Measurements from ENCODE around the gene IGLL1. TPM values are rescaled to one million over a fixed set of nuclear protein-coding genes. Genes with fewer than 3 reads are reported as not detected.

Gene IGLL1
- total RNA-seq, 2 experiments from 2014 or later, result not detected

DNA sequence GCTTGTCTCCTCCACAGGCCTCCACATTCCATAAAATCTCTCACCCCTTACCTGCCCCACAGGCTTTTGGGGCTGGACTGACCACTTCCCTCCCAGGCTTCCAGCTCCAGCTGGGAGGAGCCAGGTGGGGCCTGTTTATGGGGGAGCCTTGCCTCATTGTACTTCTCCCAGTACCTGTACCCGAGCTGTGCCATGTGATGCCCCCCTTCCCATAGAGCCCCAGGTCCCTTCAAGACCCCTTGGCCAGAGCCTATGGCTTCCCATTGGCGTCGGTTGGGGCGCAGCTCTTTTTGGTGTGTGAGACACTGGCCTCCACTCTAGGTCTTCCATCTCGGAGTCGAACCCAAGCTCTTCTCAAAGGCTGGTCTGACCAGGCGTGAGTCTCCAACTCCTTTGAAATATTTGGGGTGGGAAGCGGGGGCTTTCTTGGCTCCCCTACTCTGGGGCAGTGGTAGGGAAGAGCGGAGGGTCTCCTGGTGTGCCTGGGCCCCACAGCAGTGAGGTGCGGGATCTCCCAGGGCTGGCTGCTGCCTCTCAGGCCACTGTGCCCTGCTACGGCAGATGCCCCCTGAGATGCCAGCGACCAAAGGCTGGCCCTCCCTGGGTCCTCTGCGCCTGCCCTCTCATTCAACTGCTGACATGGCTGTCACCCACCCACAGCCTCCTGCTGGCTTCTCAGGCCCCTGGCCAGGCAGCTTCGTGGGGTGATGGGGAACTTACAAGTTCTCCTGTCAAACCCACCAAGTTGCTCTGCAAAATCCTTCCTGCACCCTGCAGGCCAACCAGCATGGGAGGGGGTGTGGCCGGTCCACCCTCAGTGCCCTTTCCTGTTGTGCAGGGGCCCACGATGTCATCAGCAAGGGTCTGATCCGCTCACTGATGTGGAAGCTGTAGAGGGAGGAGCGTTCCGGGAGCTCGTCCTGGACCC is 26.4 kb upstream of the IGLL1 start:
- TF ChIP-seq EZH2phosphoT487 (IDR thresholded peaks at IDR 0.05; ENCODE audit: borderline replicate concordance, low read depth, low read length), result no peak
- TF ChIP-seq, protein P1, sequence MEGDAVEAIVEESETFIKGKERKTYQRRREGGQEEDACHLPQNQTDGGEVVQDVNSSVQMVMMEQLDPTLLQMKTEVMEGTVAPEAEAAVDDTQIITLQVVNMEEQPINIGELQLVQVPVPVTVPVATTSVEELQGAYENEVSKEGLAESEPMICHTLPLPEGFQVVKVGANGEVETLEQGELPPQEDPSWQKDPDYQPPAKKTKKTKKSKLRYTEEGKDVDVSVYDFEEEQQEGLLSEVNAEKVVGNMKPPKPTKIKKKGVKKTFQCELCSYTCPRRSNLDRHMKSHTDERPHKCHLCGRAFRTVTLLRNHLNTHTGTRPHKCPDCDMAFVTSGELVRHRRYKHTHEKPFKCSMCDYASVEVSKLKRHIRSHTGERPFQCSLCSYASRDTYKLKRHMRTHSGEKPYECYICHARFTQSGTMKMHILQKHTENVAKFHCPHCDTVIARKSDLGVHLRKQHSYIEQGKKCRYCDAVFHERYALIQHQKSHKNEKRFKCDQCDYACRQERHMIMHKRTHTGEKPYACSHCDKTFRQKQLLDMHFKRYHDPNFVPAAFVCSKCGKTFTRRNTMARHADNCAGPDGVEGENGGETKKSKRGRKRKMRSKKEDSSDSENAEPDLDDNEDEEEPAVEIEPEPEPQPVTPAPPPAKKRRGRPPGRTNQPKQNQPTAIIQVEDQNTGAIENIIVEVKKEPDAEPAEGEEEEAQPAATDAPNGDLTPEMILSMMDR (conservative IDR thresholded peaks at IDR 0.05; ENCODE audit: low read length), result no peak
- POLR2A ChIA-PET, result no interaction called here
- BruUV-seq (replicated peaks), result no TSS peak
- H3K4me3 ChIP-seq (ENCODE audit: low read depth, low read length, poor library complexity, severe bottlenecking), result no peak overlapping the region
- CTCF ChIA-PET (ENCODE audit: unreplicated experiment), result no interaction called here
- H2AFZ ChIP-seq (ENCODE audit: low read length), result no peak overlapping the region
- H4K20me1 ChIP-seq (ENCODE audit: insufficient read depth, low read length), result no peaks in the 10 kb centered on the region
- no peaks in the 10 kb centered on the region for H3K9me2 ChIP-seq (ENCODE audit: insufficient read depth, low read length)
- no peaks in the 10 kb centered on the region for H3K36me3 ChIP-seq (ENCODE audit: insufficient read depth, low read length)
- H3K27ac ChIP-seq (ENCODE audit: low read depth, low read length, poor library complexity, severe bottlenecking), result no peak overlapping the region
- no peak overlapping the region for H3K4me2 ChIP-seq (ENCODE audit: low read length)
- H3K4me1 ChIP-seq (ENCODE audit: insufficient read depth, low read length, poor library complexity, severe bottlenecking), result no peaks in the 10 kb centered on the region
- H3K9me3 ChIP-seq (ENCODE audit: low read length), result no peaks in the 10 kb centered on the region
- intact Hi-C loops (cut with micrococcal nuclease; ENCODE audit: unreplicated experiment), result no loop called here
- H3K79me2 ChIP-seq (ENCODE audit: insufficient read depth, low read depth, low read length), result no peaks in the 10 kb centered on the region
- no peak for DNase-seq (ENCODE audit: low spot score)

- H3K27ac ChIP-seq (ENCODE audit: low read depth, low read length, poor library complexity, severe bottlenecking), result no peak overlapping the region
- no peak overlapping the region for H3K4me3 ChIP-seq (ENCODE audit: low read depth, low read length, poor library complexity, severe bottlenecking)
- H2AFZ ChIP-seq (ENCODE audit: low read length), result no peak overlapping the region
- no peaks in the 10 kb centered on the region for H3K9me3 ChIP-seq (ENCODE audit: low read length)
- H3K36me3 ChIP-seq (ENCODE audit: insufficient read depth, low read length), result no peaks in the 10 kb centered on the region
- H3K4me1 ChIP-seq (ENCODE audit: insufficient read depth, low read length, poor library complexity, severe bottlenecking), result no peaks in the 10 kb centered on the region
- no peak overlapping the region for H3K4me2 ChIP-seq (ENCODE audit: low read length)
- intact Hi-C loops (cut with micrococcal nuclease; ENCODE audit: unreplicated experiment), result no loop called here
- no peaks in the 10 kb centered on the region for H4K20me1 ChIP-seq (ENCODE audit: insufficient read depth, low read length)
- ChIA-PET CTCF (ENCODE audit: unreplicated experiment) (no interaction called here), POLR2A (no interaction called here)
- TF ChIP-seq, protein P1 (conservative IDR thresholded peaks at IDR 0.05; ENCODE audit: low read length), result no peak
- no peak for TF ChIP-seq EZH2phosphoT487 (IDR thresholded peaks at IDR 0.05; ENCODE audit: borderline replicate concordance, low read depth, low read length)
- H3K79me2 ChIP-seq (ENCODE audit: insufficient read depth, low read depth, low read length), result no peaks in the 10 kb centered on the region
- DNase-seq (ENCODE audit: low spot score), result no peak
- BruUV-seq (replicated peaks), result no TSS peak
- H3K9me2 ChIP-seq (ENCODE audit: insufficient read depth, low read length), result no peaks in the 10 kb centered on the region
Measured at GRCh38 chr22:23604939-23605712, 25.0 kb upstream of the IGLL1 start.
